Measurements from ENCODE around the gene MCRIP1.

GRCh38 chr17:81810476-81810875 lies 22.6 kb downstream of the MCRIP1 start:
- TF ChIP-seq PATZ1 (CRISPR knock-in tag; IDR thresholded peaks at IDR 0.05; ENCODE audit: borderline replicate concordance) (no peak), ZFP3 (CRISPR knock-in tag; IDR thresholded peaks at IDR 0.05) (no peak)
